Subcutaneous preadipocyte (primary cell): ENCODE results near the gene INSL3. TPM values are rescaled to one million over a fixed set of nuclear protein-coding genes. Genes with fewer than 3 reads are reported as not detected.

Experiments
- small RNA-seq: library from RNA; depleted of rRNA; stranded (forward); fragments of <200 nt; gene quantifications from one replicate; pipeline ENCODE3, GENCODE V24; 2012
- total RNA-seq: library from RNA; depleted of rRNA; stranded (reverse); fragments of >200 nt; gene quantifications from 2 replicates; pipeline ENCODE4 v1.2.3, GENCODE V29; 2012

Gene INSL3, protein sequence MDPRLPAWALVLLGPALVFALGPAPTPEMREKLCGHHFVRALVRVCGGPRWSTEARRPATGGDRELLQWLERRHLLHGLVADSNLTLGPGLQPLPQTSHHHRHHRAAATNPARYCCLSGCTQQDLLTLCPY
- not detected in 2 replicates for total RNA-seq

DNA sequence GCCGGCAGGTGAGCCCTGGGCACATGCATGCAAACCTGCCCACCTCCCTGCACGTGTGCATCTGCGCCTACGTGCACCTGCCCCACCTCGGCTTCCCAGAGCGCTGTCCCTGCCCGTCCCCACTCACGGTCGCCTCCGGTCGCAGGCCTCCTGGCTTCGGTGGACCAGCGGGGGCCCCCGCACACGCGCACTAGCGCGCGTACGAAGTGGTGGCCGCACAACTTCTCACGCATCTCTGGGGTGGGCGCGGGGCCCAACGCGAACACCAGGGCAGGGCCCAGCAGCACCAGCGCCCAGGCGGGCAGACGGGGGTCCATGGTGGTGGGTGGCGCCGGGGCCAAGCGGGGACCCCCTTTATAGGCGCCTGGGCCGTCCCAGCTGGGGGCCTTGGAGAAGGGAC is at the start of gene INSL3:
INSL3 (minus strand) TSS at position 330 of the 400 bp plus-strand sequence; CDS start at position 317, 13 bp downstream.

DNA sequence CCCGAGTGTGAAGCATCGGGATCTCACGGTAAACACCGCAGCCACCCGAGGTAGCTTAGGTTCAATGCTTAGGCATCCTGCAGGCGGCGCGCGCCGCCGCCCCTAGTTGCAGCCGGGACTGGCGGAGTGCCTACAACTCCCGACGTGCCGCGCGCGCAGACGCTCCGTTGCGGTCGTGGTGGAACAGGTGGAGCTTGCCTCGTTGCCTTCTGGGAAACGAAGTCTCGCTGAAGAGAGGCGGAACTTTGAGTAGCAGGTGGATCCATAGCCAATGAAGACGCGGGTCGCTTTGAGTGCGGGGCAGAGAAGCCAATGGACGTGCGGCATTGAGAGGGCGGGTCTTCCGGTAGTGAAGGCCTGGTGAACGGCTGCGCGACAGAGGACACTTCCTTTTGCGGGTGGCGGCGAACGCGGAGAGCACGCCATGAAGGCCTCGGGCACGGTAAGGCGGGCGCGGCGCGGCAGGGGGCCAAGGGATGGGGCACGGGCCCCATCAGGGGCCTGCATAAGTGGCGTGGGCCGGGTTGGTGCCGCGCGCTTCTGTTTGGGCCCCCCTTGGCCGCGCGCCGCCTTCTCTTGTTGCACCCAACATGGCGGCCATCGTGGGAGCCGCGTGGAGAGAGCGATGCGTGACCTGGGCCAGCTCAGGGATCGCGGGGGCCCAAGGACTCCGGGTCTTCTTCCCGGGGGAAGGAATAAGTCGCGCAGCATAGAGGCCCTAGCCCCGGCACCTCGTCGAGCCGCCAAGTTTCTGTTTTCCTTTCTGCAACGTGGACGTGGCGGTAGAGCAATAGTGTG is 38.4 kb upstream of the INSL3 start, which contains the start of gene RPL18A:
RPL18A (plus strand) TSS at position 378 of the 798 bp plus-strand sequence; CDS start at position 425, 47 bp downstream.

DNA sequence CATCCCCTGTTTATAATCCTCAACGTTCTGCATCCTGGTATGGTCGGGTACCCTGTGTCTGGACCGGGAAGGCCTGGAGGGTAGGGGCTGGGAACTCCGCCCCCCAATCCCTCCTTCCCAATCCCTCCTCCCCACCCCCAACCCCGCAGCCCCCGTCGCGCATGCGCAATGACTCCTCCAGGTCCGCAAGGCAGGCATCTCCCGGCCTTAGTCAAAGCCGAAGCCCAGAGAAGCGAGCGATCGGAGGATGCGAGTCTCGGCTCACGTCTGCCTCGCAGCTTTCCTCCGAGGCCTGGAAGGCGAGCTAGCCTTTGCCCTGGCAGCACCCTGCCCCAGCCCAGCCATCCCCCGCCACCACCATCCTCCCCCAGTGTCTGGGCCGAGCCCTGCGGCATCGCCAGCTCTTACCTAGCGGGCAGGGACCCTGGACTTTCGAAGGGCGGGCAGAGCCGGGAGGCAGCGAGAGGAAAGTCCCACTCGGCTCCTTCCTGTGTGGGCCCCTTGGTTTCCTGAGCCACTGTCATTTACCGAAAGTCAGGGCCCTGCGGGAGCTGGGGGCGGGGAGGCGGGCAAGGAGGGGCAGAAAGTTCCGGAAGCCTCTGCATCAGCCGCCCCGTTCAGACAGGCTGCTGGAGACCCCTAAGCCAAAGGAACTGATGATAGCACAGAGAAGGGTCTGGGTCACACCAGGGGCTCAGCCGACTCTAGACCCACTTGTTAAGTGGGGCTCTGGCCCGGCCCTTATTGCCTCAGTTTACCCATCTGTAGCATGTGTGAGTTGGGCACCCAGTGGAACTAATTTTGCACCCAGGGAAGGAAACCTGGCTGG is 26.4 kb upstream of the INSL3 start, which contains the start of gene JAK3:
JAK3 (minus strand) TSS at position 445 of the 829 bp plus-strand sequence. CDS start 3,565 bp downstream, outside the sequence.

DNA sequence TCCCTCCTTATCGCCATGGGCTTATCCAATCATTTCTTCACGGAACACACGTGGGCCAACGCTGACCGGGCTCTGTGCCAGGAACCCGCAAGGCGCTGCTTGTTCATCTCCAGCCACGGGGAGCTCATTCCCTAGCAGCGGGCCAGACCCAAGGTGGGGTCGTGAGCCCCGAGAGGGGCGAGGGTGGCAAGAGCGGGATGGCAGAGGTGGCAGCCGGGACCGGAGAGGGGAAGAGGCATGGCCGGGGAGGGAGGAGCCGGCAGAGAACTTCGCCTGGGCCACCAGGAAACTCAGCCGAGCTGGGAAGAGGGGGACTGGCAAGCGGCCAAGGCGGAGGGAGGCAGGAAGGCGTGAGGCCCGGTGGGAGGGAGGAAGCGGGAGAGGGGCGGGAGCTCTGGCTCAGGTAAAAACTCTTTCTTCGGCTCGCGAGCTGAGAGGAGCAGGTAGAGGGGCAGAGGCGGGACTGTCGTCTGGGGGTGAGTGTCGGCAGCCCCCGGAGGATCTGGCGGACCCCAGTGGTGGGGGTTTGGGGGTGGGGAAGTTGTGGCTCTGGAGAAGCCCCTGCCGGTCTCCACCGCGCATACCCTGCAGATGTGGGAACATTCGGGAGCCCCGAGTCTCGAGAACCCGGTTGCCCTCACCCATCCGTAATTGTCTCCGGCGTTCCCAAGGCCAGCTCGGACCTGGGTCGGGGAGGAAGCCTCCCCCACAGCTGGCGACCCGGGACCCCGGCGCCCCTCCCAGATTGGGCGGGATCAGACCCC is 26.4 kb downstream of the INSL3 start, which contains the start of gene B3GNT3:
B3GNT3 (plus strand) TSS at position 408 of the 764 bp plus-strand sequence. CDS start 12,670 bp downstream, outside the sequence.

Small RNA genes within 50 kb of the gene (small RNA-seq; reads per million reads assigned to genes)
- not detected for gene SNORA68

Other genes with a start within 250 kb of the INSL3 start
- gene UNC13A, start 133.2 kb downstream of the INSL3 start, total RNA-seq, result under 0.01 and 0.39 TPM in 2 replicates
- 25.4 and 29.7 TPM in 2 replicates for gene MAP1S, start 102.0 kb downstream of the INSL3 start, total RNA-seq
- 0.73 and 1.2 TPM in 2 replicates for gene FCHO1, start 70.0 kb downstream of the INSL3 start, total RNA-seq
- gene B3GNT3, start 26.4 kb downstream of the INSL3 start, total RNA-seq, result not detected in 2 replicates
- gene JAK3, start 26.5 kb upstream of the INSL3 start, total RNA-seq, result 0.78 and 2.2 TPM in 2 replicates
- 931 and 1,160 TPM in 2 replicates for gene RPL18A, start 38.4 kb upstream of the INSL3 start, total RNA-seq
- not detected in 2 replicates for gene SLC5A5, start 50.4 kb upstream of the INSL3 start, total RNA-seq
- gene CCDC124, start 111.5 kb upstream of the INSL3 start, total RNA-seq, result 28.7 and 30.5 TPM in 2 replicates
- gene KCNN1, start 145.6 kb upstream of the INSL3 start, total RNA-seq, result not detected in 2 replicates
- 7.3 and 13.1 TPM in 2 replicates for gene ARRDC2, start 186.7 kb upstream of the INSL3 start, total RNA-seq